ENCODE results near the gene CNTNAP3B.
"Not testable (repeated sequence)": the region's sequence is repeated elsewhere in the genome, so short reads cannot be mapped to it uniquely, and the experiment has no call there.

GRCh38 chr9:41980271-41980670 is 149.0 kb downstream of the CNTNAP3B start:
- TF ChIP-seq SUZ12 (IDR thresholded peaks at IDR 0.05); ELF4 (IDR thresholded peaks at IDR 0.05); SP1 (IDR thresholded peaks at IDR 0.05); TARDBP (IDR thresholded peaks at IDR 0.05); FOXM1 (IDR thresholded peaks at IDR 0.05; ENCODE audit: borderline replicate concordance); BHLHE40 (IDR thresholded peaks at IDR 0.05; ENCODE audit: borderline replicate concordance); FOXK2 (IDR thresholded peaks at IDR 0.05); PKNOX1 (IDR thresholded peaks at IDR 0.05); L3MBTL2 (conservative IDR thresholded peaks at IDR 0.05); ARNT (IDR thresholded peaks at IDR 0.05); ZNF384 (IDR thresholded peaks at IDR 0.05): not testable (repeated sequence)
